Spleen (tissue), 7 donors: ENCODE data around the gene RPP14.
"Not testable (repeated sequence)": the region's sequence is repeated elsewhere in the genome, so short reads cannot be mapped to it uniquely, and the experiment has no call there.

Source experiments
- CTCF ChIP-seq, 11 experiments: fragments of 200-600 bp in 7 of 11; fragments of 450-650 bp in 4 of 11; sonication (generic) in 4 of 11; IDR thresholded peaks in 8 of 11; conservative IDR thresholded peaks in 3 of 11; 1 replicate in 7 of 11; 2 replicates in 4 of 11; pipeline versions ENCODE4 v1.4.0 to v1.8.0; 2016 to 2021; ENCODE audit warnings: antibody characterized with exemption in 11 of 11, inconsistent platforms in 4 of 11, mild to moderate bottlenecking in 1 of 11
- POLR2A ChIP-seq, 3 donors: fragments of 450-650 bp; IDR thresholded peaks; one replicate each; pipeline ENCODE4 v1.5.1; 2017; ENCODE audit warnings: antibody characterized with exemption in 3 of 3, mild to moderate bottlenecking in 1 of 3
- POLR2AphosphoS5 ChIP-seq, 3 donors: sonication (generic); formaldehyde crosslinking; IDR thresholded peaks; one replicate each; pipeline ENCODE4 v1.5.1; 2017; ENCODE audit warnings: antibody characterized with exemption in 3 of 3
- donor health status: DM: no; HTN: no; CAD: no; lungs with moderate emphysema.
- donor health status: DM: no; HTN: no; CAD: no.
- donor health status: DM: no; HTN: no; CAD: no.

GRCh38 chr3:58273362-58273761 is 32.7 kb upstream of the RPP14 start:
- TF ChIP-seq CTCF (IDR thresholded peaks at IDR 0.05 in 8 of 11, conservative IDR thresholded peaks at IDR 0.05 in 3 of 11); POLR2A (IDR thresholded peaks at IDR 0.05); POLR2AphosphoS5 (IDR thresholded peaks at IDR 0.05): not testable (repeated sequence)
